ENCODE measurements around the gene ADD1. TPM values are rescaled to one million over a fixed set of nuclear protein-coding genes. Genes with fewer than 3 reads are reported as not detected.
"Not testable (repeated sequence)": the region's sequence is repeated elsewhere in the genome, so short reads cannot be mapped to it uniquely, and the experiment has no call there.

Gene ADD1
- total RNA-seq, 1 experiment from 2014 or later: 232 TPM

- ChIA-PET POLR2A (ENCODE audit: low non-redundant PET) (no interaction called here), CTCF (no interaction called here)
- Histone ChIP-seq H3K36me3 (ENCODE audit: insufficient read depth, low read length, poor library complexity, severe bottlenecking) (peaks cover 55% of the 10 kb centered on the region), H3K4me3 (ENCODE audit: low read depth, low read length, poor library complexity, severe bottlenecking) (no peak overlapping the region), H3K9me3 (ENCODE audit: low read depth, low read length, poor library complexity, severe bottlenecking) (no peaks in the 10 kb centered on the region), H3K27me3 (replicated peaks; ENCODE audit: insufficient read depth, low read depth, low read length, poor library complexity) (no peaks in the 10 kb centered on the region), H3K27ac (ENCODE audit: low read depth, low read length, poor library complexity, severe bottlenecking) (no peak overlapping the region), H3K4me1 (ENCODE audit: insufficient read depth, low read length, poor library complexity, severe bottlenecking) (peaks cover 19% of the 10 kb centered on the region)
- TF ChIP-seq EZH2 (IDR thresholded peaks at IDR 0.05; ENCODE audit: borderline replicate concordance, low read depth, low read length, poor library complexity, severe bottlenecking) (no peak), CTCF (conservative IDR thresholded peaks at IDR 0.05; ENCODE audit: low read depth, low read length) (no peak)
- intact Hi-C loops (cut with micrococcal nuclease; ENCODE audit: unreplicated experiment): no loop called here
- DNase-seq (ENCODE audit: low spot score): no peak
- no TSS peak for BruUV-seq (replicated peaks)
Measured at GRCh38 chr4:2937146-2937857, 93.7 kb downstream of the ADD1 start.

GRCh38 chr4:2937986-2938385 is 94.3 kb downstream of the ADD1 start:
- Histone ChIP-seq H3K27ac (ENCODE audit: low read depth, low read length, poor library complexity, severe bottlenecking) (no peak overlapping the region), H3K36me3 (ENCODE audit: insufficient read depth, low read length, poor library complexity, severe bottlenecking) (peaks cover 55% of the 10 kb centered on the region), H3K9me3 (ENCODE audit: low read depth, low read length, poor library complexity, severe bottlenecking) (no peaks in the 10 kb centered on the region), H3K4me1 (ENCODE audit: insufficient read depth, low read length, poor library complexity, severe bottlenecking) (peaks cover 13% of the 10 kb centered on the region), H3K27me3 (replicated peaks; ENCODE audit: insufficient read depth, low read depth, low read length, poor library complexity) (no peaks in the 10 kb centered on the region), H3K4me3 (ENCODE audit: low read depth, low read length, poor library complexity, severe bottlenecking) (no peak overlapping the region)
- TF ChIP-seq EZH2 (IDR thresholded peaks at IDR 0.05; ENCODE audit: borderline replicate concordance, low read depth, low read length, poor library complexity, severe bottlenecking): no peak
- no peak for TF ChIP-seq CTCF (conservative IDR thresholded peaks at IDR 0.05; ENCODE audit: low read depth, low read length)
- no TSS peak for BruUV-seq (replicated peaks)
- CTCF ChIA-PET: no interaction called here
- no peak for DNase-seq (ENCODE audit: low spot score)
- intact Hi-C loops (cut with micrococcal nuclease; ENCODE audit: unreplicated experiment): no loop called here
- POLR2A ChIA-PET (ENCODE audit: low non-redundant PET): no interaction called here

GRCh38 chr4:2938411-2938810 is 94.8 kb downstream of the ADD1 start:
- H3K4me3 ChIP-seq (ENCODE audit: low read depth, low read length, poor library complexity, severe bottlenecking); BruUV-seq (replicated peaks); H3K9me3 ChIP-seq (ENCODE audit: low read depth, low read length, poor library complexity, severe bottlenecking); H3K27me3 ChIP-seq (replicated peaks; ENCODE audit: insufficient read depth, low read depth, low read length, poor library complexity); intact Hi-C loops (cut with micrococcal nuclease; ENCODE audit: unreplicated experiment); H3K4me1 ChIP-seq (ENCODE audit: insufficient read depth, low read length, poor library complexity, severe bottlenecking); DNase-seq (ENCODE audit: low spot score); H3K27ac ChIP-seq (ENCODE audit: low read depth, low read length, poor library complexity, severe bottlenecking); CTCF ChIA-PET; POLR2A ChIA-PET (ENCODE audit: low non-redundant PET): not testable (repeated sequence)
- peaks cover 57% of the 10 kb centered on the region for H3K36me3 ChIP-seq (ENCODE audit: insufficient read depth, low read length, poor library complexity, severe bottlenecking)

- no peak for DNase-seq (ENCODE audit: low spot score)
Measured at GRCh38 chr4:2938906-2939305, 95.3 kb downstream of the ADD1 start.

More at GRCh38 chr4:2938906-2939305, 95.3 kb downstream of the ADD1 start:
- no peak overlapping the region for H3K4me3 ChIP-seq (ENCODE audit: low read depth, low read length, poor library complexity, severe bottlenecking)
- no peaks in the 10 kb centered on the region for H3K9me3 ChIP-seq (ENCODE audit: low read depth, low read length, poor library complexity, severe bottlenecking)
- no peak for TF ChIP-seq EZH2 (IDR thresholded peaks at IDR 0.05; ENCODE audit: borderline replicate concordance, low read depth, low read length, poor library complexity, severe bottlenecking)
- no peak for TF ChIP-seq CTCF (conservative IDR thresholded peaks at IDR 0.05; ENCODE audit: low read depth, low read length)
- no TSS peak for BruUV-seq (replicated peaks)
- CTCF ChIA-PET: no interaction called here
- POLR2A ChIA-PET (ENCODE audit: low non-redundant PET): no interaction called here
- H3K36me3 ChIP-seq (ENCODE audit: insufficient read depth, low read length, poor library complexity, severe bottlenecking): peaks cover 60% of the 10 kb centered on the region
- H3K4me1 ChIP-seq (ENCODE audit: insufficient read depth, low read length, poor library complexity, severe bottlenecking): peaks cover 9% of the 10 kb centered on the region
- peak overlapping the region; percentile 10 for H3K27ac ChIP-seq (ENCODE audit: low read depth, low read length, poor library complexity, severe bottlenecking)
- no peaks in the 10 kb centered on the region for H3K27me3 ChIP-seq (replicated peaks; ENCODE audit: insufficient read depth, low read depth, low read length, poor library complexity)
- intact Hi-C loops (cut with micrococcal nuclease; ENCODE audit: unreplicated experiment): no loop called here
